ENCODE measurements around the gene ACSF2. TPM values are rescaled to one million over a fixed set of nuclear protein-coding genes. Genes with fewer than 3 reads are reported as not detected.

The ACSF2 gene
- total RNA-seq, 4 donors from 2014 or later: 20.5 to 69.3 (median 31.9) TPM

- no peaks in the 10 kb centered on the region for H3K9me3 ChIP-seq
- H3K36me3 ChIP-seq: peaks cover 0 to 11% (median 0%) of the 10 kb centered on the region in 3 donors
- TF ChIP-seq CTCF (IDR thresholded peaks at IDR 0.05) (no peak), POLR2A (IDR thresholded peaks at IDR 0.05) (no peak), EP300 (IDR thresholded peaks at IDR 0.05) (no peak)
- DNase-seq (ENCODE audit: low spot score in 2 of 2): no peak
- peaks cover 0 to 11% (median 0%) of the 10 kb centered on the region in 4 donors for H3K4me1 ChIP-seq
- 90% methylated on average over 4 of the region's 4 CpGs for WGBS, 2 donors
- no peak overlapping the region for H3K4me3 ChIP-seq
- H3K27ac ChIP-seq: no peak overlapping the region
- H3K27me3 ChIP-seq: no peaks in the 10 kb centered on the region
Measured at GRCh38 chr17:50439008-50439407, 13.0 kb downstream of the ACSF2 start.

GRCh38 chr17:50440172-50440837 is 14.3 kb downstream of the ACSF2 start:
- Histone ChIP-seq H3K36me3 (peaks cover 0 to 11% (median 0%) of the 10 kb centered on the region in 3 donors), H3K27me3 (no peaks in the 10 kb centered on the region), H3K4me3 (no peak overlapping the region), H3K9me3 (no peaks in the 10 kb centered on the region), H3K27ac (no peak overlapping the region), H3K4me1 (peaks cover 0 to 11% (median 0%) of the 10 kb centered on the region in 4 donors)
- no peak for TF ChIP-seq EP300 (IDR thresholded peaks at IDR 0.05)
- no peak for TF ChIP-seq CTCF (IDR thresholded peaks at IDR 0.05)
- no peak for TF ChIP-seq POLR2A (IDR thresholded peaks at IDR 0.05)
- DNase-seq (ENCODE audit: low spot score in 2 of 2): no peak
- WGBS, 2 donors: 83 to 86% methylated on average over 4 of the region's 4 CpGs

- 77 to 84% methylated on average over 10 of the region's 10 CpGs for WGBS, 2 donors
- DNase-seq (ENCODE audit: low spot score in 2 of 2): no peak
- Histone ChIP-seq H3K4me1 (peaks cover 0 to 11% (median 0%) of the 10 kb centered on the region in 4 donors), H3K36me3 (peaks cover 0 to 8% (median 0%) of the 10 kb centered on the region in 3 donors), H3K27ac (no peak overlapping the region), H3K9me3 (no peaks in the 10 kb centered on the region), H3K4me3 (no peak overlapping the region), H3K27me3 (no peaks in the 10 kb centered on the region)
- TF ChIP-seq CTCF (IDR thresholded peaks at IDR 0.05): no peak
- no peak for TF ChIP-seq EP300 (IDR thresholded peaks at IDR 0.05)
- TF ChIP-seq POLR2A (IDR thresholded peaks at IDR 0.05): no peak
Measured at GRCh38 chr17:50440838-50441829, 15.1 kb downstream of the ACSF2 start.

GRCh38 chr17:50443505-50443974 is 17.5 kb downstream of the ACSF2 start:
- no peaks in the 10 kb centered on the region for H3K9me3 ChIP-seq
- TF ChIP-seq EP300 (IDR thresholded peaks at IDR 0.05): no peak
- TF ChIP-seq POLR2A (IDR thresholded peaks at IDR 0.05): no peak
- no peak for TF ChIP-seq CTCF (IDR thresholded peaks at IDR 0.05)
- DNase-seq (ENCODE audit: low spot score in 2 of 2): no peak
- 32 to 34% methylated on average over 3 of the region's 3 CpGs for WGBS, 2 donors
- no peaks in the 10 kb centered on the region for H3K27me3 ChIP-seq
- no peak overlapping the region for H3K27ac ChIP-seq
- peaks cover 0 to 8% (median 0%) of the 10 kb centered on the region in 3 donors for H3K36me3 ChIP-seq
- no peak overlapping the region for H3K4me3 ChIP-seq
- H3K4me1 ChIP-seq: peaks cover 0 to 11% (median 0%) of the 10 kb centered on the region in 4 donors

Data from tibial nerve (tissue), 4 donors.